Kidney (tissue), 14 donors: Measurements from ENCODE around the gene NEK11. TPM values are rescaled to one million over a fixed set of nuclear protein-coding genes. Genes with fewer than 3 reads are reported as not detected.

Experiments used
- DNase-seq, 5 donors: peaks; one replicate each; pipeline ENCODE4 v3.0.0-alpha.2; 2013 to 2020
- FAIRE-seq: peaks from 2 replicates; lab custom pipeline; 2012; peaks lifted over from hg19 to GRCh38; lab: Jason Lieb, UNC
- H3K27ac ChIP-seq, 2 donors: one replicate each; pipeline ENCODE4 v1.7.0; 2013; ENCODE audit warnings: low read depth in 2 of 2, low read length in 2 of 2, inconsistent platforms in 1 of 2
- H3K27me3 ChIP-seq: one replicate; pipeline ENCODE4 v1.7.1; 2013; ENCODE audit warnings: low read length, inconsistent platforms; ENCODE audit not compliant: control insufficient read depth, insufficient read depth
- H3K36me3 ChIP-seq, 3 donors: one replicate each; pipeline versions ENCODE4 v1.7.0 to v1.7.1; 2013; ENCODE audit warnings: low read length in 3 of 3, control low read depth in 1 of 3, inconsistent platforms in 1 of 3; ENCODE audit not compliant: insufficient read depth in 3 of 3, control insufficient read depth in 2 of 3
- H3K4me1 ChIP-seq, 3 donors: one replicate each; pipeline versions ENCODE4 v1.7.0 to v1.7.1; 2013; ENCODE audit warnings: low read length in 3 of 3, inconsistent platforms in 1 of 3, low read depth in 1 of 3; ENCODE audit not compliant: control insufficient read depth in 2 of 3, insufficient read depth in 2 of 3
- H3K4me3 ChIP-seq, 3 donors: one replicate each; pipeline versions ENCODE4 v1.7.0 to v1.8.1; 2013; ENCODE audit warnings: low read length in 3 of 3, control low read depth in 1 of 3, inconsistent platforms in 1 of 3
- H3K9ac ChIP-seq, 3 donors: one replicate each; pipeline versions ENCODE4 v1.7.0 to v1.7.1; 2013; ENCODE audit warnings: low read length in 3 of 3, control low read depth in 1 of 3, inconsistent platforms in 1 of 3
- H3K9me3 ChIP-seq, 3 donors: one replicate each; pipeline versions ENCODE4 v1.7.0 to v1.7.1; 2013; ENCODE audit warnings: low read length in 3 of 3, control low read depth in 1 of 3, inconsistent platforms in 1 of 3; ENCODE audit not compliant: control insufficient read depth in 2 of 3, insufficient read depth in 1 of 3
- intact Hi-C: fragments of 100-400 bp; cut with DNase I; formaldehyde crosslinking; loops from one replicate; pipeline ENCODE4 v1.11.1; 2022
- polyA plus RNA-seq: library from polyadenylated mRNA; stranded (reverse); fragments of 350-450 nt; fragmentation: Illumina TruSeq; extraction: RNeasy Lipid Tissue Mini Kit (QIAGEN cat#74804); gene quantifications from one replicate; pipeline ENCODE4 v1.2.3, GENCODE V29; 2014; ENCODE audit warnings: low read depth, low replicate concordance; ENCODE audit not compliant: insufficient read depth
- total RNA-seq: library from RNA; stranded (reverse); fragmentation: NEBNext Ultra II Directional; extraction: Animal tissue kit (Norgen Biotek cat#: 25700); gene quantifications from one replicate; pipeline ENCODE4 v1.2.1, GENCODE V29; 2021
- TF ChIP-seq, protein P1 (sequence below): IDR thresholded peaks from 3 replicates; pipeline ENCODE4 v1.5.1; 2012; ENCODE audit warnings: mild to moderate bottlenecking, moderate library complexity, borderline replicate concordance; ENCODE audit not compliant: insufficient read depth; ENCODE audit errors: extremely low read depth
- donor health status: control.
- donor health status: control.
- donor health status: control.
- donor health status: control.
- donor health status: control.
- donor health status: DM: yes; HTN: yes; CAD: no.
- donor health status: Normal renal cell carcinoma (clear cell type).

Gene NEK11
- total and polyA plus RNA-seq, 2 donors from 2014 or later, result 7.9 to 13.2 TPM

GRCh38 chr3:131167867-131168266 is 141.2 kb downstream of the NEK11 start:
- Histone ChIP-seq H3K9ac (no peak overlapping the region), H3K36me3 (no peaks in the 10 kb centered on the region), H3K4me3 (no peak overlapping the region), H3K4me1 (no peaks in the 10 kb centered on the region), H3K27ac (no peak overlapping the region), H3K9me3 (no peaks in the 10 kb centered on the region), H3K27me3 (no peaks in the 10 kb centered on the region)
- TF ChIP-seq, protein P1, sequence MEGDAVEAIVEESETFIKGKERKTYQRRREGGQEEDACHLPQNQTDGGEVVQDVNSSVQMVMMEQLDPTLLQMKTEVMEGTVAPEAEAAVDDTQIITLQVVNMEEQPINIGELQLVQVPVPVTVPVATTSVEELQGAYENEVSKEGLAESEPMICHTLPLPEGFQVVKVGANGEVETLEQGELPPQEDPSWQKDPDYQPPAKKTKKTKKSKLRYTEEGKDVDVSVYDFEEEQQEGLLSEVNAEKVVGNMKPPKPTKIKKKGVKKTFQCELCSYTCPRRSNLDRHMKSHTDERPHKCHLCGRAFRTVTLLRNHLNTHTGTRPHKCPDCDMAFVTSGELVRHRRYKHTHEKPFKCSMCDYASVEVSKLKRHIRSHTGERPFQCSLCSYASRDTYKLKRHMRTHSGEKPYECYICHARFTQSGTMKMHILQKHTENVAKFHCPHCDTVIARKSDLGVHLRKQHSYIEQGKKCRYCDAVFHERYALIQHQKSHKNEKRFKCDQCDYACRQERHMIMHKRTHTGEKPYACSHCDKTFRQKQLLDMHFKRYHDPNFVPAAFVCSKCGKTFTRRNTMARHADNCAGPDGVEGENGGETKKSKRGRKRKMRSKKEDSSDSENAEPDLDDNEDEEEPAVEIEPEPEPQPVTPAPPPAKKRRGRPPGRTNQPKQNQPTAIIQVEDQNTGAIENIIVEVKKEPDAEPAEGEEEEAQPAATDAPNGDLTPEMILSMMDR, result no peak
- DNase-seq (no peak), FAIRE-seq (no peak)
- intact Hi-C loops, result no loop called here

GRCh38 chr3:131169331-131169730 is 142.7 kb downstream of the NEK11 start:
- FAIRE-seq, result no peak

GRCh38 chr3:131172502-131173200 is 146.0 kb downstream of the NEK11 start:
- Histone ChIP-seq H3K9me3 (no peaks in the 10 kb centered on the region), H3K9ac (no peak overlapping the region), H3K4me1 (no peaks in the 10 kb centered on the region), H3K36me3 (no peaks in the 10 kb centered on the region), H3K27me3 (no peaks in the 10 kb centered on the region), H3K27ac (no peak overlapping the region), H3K4me3 (no peak overlapping the region)
- intact Hi-C loops, result no loop called here
- no peak for DNase-seq
- TF ChIP-seq, protein P1, result no peak
- no peak for FAIRE-seq

More at GRCh38 chr3:131169331-131169730, 142.7 kb downstream of the NEK11 start:
- DNase-seq, result no peak
- intact Hi-C loops, result no loop called here
- Histone ChIP-seq H3K27me3 (no peaks in the 10 kb centered on the region), H3K4me1 (no peaks in the 10 kb centered on the region), H3K4me3 (no peak overlapping the region), H3K9ac (no peak overlapping the region), H3K9me3 (no peaks in the 10 kb centered on the region), H3K27ac (no peak overlapping the region), H3K36me3 (no peaks in the 10 kb centered on the region)
- TF ChIP-seq, protein P1, result no peak

- TF ChIP-seq, protein P1, result no peak
- Histone ChIP-seq H3K36me3 (no peaks in the 10 kb centered on the region), H3K9ac (no peak overlapping the region), H3K27ac (no peak overlapping the region), H3K4me3 (no peak overlapping the region), H3K9me3 (no peaks in the 10 kb centered on the region), H3K4me1 (no peaks in the 10 kb centered on the region), H3K27me3 (no peaks in the 10 kb centered on the region)
- DNase-seq (no peak), FAIRE-seq (no peak)
- intact Hi-C loops, result no loop called here
Measured at GRCh38 chr3:131174752-131175151, 148.1 kb downstream of the NEK11 start.
